Measurements from ENCODE around the gene MRGPRX2.

MRGPRX2 gene

GRCh38 chr11:19073454-19074415, 13.2 kb upstream of the MRGPRX2 start:
- no peak for DNase-seq

DNA sequence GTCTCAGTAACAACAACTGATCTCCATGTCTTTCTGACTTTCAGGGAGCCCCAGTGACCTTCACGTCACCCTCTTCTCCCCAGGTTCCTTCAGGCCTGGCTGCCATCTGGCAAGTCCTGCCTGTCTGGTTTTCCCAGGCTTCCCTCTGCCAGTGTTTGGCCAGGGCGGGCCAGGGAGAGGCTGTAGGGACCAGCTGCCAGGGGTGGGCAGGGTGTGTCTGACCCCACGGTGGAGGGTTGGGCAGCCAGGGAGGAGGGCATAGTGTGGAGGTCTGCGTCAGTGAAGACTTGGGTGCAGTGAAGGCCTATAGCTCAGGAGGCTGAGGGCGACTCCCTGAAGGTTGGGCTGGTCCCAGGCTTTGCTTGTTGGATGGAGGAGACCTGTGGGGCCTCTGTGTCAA, 11.9 kb upstream of the MRGPRX2 start:
- no peak for DNase-seq

DNA sequence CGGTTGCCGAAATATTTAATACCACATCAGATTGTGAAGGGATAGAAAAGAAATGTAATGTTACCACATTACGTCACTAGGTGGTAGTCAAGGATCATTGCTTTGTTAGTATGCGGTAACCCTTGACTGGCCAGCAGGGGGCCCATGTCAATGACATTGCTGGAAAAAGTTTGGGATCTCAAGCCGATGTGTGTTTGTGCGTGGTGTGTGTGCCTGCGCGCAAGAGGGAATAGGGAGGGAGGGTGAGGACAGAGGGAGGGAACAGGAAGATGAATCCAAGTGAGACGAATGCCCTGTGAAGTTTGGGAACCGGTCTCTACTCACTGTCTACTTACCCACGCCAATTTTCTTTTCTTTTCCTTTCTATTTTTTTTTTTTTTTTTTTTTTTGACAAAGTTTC, 10.7 kb upstream of the MRGPRX2 start:
- DNase-seq, result peak; percentile 28

DNA sequence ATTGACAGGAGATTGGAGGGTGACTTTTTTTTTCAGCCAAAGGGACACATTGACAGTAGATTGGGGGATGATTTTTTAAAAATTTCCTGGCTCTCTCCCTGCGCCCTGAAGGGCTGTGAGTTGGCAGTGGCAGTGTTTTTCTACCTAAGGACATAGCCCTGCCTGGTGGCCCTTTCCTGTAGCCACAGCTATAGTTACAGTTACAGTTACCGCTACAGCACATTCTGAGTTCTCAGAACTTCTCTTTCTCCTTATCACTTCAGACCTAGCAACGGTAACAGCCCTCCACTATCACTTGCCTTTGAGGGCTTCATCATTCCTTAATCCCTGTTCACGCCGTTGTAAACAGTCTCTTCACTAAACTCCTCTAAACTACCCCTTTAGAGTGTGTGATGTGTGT, 684 bp downstream of the MRGPRX2 start:
- no peak for DNase-seq

- DNase-seq, result no peak
Measured at GRCh38 chr11:19055905-19056304, 4.6 kb downstream of the MRGPRX2 start.

GRCh38 chr11:19055016-19055415, 5.5 kb downstream of the MRGPRX2 start:
- no peak for DNase-seq

DNA sequence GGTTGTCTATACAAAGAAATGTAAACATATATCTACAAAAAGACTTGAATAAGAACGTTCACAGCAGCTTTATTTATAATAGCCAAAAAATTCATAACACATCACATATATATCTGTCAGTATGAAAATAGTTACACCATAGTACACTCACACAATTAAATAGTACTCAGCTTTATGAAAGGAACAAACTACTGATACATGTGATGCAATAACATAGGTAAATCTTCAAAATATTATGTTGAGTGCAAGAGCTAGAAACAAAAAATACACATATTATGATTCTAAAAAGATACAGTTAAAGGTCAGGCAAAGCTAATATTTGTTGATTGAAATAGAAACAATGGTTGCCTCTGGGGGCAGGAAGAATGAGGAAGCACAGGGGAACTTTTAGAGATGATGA, 6.6 kb downstream of the MRGPRX2 start:
- DNase-seq, result no peak

DNA sequence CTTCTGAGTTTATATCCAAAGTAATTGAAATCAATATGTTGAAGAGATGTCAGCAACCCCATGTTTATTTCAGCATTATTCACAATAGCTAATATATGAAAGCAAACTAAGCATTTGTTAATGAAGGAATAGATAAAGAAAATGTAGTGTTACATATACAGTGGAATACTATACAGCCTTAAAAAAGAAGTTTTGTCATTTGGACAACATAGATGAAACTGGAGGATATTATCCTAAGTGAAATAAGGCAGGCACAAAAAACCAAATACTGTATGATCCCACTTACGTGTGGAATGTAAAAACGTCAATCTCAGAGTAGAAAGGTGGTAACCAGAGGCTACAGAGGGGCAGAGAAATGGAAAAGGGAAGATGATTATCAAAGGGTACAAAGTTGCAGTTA, 10.2 kb downstream of the MRGPRX2 start:
- DNase-seq, result no peak

- DNase-seq, result no peak
Measured at GRCh38 chr11:19049351-19049750, 11.2 kb downstream of the MRGPRX2 start.

- DNase-seq, result no peak
Measured at GRCh38 chr11:19040051-19040450, 20.5 kb downstream of the MRGPRX2 start.

DNA sequence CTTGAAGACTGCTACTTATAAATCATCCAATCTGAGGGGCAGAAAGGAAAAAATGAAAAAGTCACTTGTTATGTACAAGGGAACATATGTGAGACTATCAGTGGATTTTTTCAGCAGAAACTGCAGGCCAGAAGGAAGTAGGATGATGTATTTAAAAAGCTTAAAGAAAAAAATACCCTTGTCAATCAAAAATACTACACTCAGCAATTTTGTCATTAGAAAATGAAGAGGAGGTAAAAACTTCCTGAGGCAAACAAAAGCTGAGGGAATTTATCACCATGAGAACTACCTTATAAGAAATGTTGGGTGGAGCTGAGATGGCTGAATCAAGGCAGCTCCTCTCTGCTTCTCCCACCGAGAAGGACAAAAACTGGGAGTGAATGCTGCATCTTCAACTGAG, 21.1 kb downstream of the MRGPRX2 start:
- DNase-seq, result no peak

DNA sequence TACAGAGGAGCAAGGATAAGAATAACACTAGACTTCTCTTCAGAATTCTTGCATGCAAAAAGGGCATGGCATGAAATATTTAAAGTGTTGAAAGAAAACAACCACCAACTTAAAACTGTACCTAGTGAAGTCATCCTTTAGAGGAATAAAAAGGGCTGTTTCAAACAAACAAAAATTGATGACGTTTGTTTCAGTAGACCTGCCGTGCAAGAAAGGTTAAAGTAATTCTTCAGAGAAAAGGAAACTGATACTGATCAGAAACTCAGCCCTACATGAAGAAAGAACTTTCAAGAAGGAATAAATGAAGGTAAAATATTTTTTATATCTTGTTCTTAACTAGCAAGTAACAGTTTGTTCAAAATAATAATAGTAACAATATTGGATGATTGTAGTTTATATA, 27.5 kb downstream of the MRGPRX2 start:
- DNase-seq, result no peak

DNA sequence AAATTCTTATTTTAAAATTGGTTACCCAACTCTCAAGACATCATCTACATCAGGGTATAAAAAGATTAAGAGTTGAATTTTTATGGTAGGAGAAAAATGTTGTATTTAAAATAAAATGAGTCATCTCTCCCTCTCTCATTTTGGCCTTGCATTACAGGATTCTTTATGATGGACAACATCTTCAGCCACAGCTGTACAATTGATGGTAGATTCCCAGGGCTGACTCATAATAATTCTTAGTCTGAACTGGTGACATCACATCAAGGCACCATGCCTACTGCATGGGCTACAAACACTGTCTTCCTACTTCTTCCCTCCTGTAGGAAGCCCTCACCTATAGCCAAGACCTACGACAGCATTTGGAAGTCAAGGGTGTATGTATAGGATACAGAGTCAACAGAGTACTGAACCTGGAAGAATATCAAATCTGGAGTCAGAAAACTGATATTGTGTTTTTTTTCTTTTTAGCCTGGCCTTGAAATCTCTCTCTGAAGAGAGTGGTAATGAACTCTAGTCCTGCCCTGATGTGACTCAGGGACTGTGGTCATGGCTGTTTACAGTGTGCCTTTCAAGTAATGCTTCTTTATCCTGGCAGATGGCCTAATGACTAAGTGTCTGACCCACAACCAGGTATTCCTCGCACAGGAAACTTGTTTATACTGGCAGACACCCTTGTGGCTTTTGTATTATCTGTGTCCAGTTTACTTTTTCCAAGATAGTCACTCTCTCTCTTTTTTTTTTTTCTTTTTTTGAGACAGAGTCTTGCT, 32.5 kb downstream of the MRGPRX2 start:
- no peak for DNase-seq

DNA sequence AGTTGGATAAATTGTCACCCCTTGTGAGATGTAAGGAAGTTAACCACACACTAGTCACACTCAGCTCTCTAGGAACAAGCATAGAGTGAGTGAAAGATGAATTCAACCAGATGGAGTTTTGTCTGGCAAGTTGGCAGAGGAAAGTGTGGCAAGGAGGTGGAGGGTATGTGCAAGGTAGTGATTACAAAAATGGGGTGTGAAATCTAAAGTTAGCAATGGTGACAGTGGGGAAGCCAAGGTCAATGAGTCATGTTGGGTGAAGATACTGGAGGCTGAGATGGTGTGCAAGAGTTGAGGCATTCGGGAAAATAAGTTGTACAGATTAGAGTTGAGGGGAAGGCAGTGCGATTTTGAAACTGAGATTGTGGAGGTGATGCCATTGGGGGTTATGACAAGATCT, 33.7 kb downstream of the MRGPRX2 start:
- no peak for DNase-seq

DNA sequence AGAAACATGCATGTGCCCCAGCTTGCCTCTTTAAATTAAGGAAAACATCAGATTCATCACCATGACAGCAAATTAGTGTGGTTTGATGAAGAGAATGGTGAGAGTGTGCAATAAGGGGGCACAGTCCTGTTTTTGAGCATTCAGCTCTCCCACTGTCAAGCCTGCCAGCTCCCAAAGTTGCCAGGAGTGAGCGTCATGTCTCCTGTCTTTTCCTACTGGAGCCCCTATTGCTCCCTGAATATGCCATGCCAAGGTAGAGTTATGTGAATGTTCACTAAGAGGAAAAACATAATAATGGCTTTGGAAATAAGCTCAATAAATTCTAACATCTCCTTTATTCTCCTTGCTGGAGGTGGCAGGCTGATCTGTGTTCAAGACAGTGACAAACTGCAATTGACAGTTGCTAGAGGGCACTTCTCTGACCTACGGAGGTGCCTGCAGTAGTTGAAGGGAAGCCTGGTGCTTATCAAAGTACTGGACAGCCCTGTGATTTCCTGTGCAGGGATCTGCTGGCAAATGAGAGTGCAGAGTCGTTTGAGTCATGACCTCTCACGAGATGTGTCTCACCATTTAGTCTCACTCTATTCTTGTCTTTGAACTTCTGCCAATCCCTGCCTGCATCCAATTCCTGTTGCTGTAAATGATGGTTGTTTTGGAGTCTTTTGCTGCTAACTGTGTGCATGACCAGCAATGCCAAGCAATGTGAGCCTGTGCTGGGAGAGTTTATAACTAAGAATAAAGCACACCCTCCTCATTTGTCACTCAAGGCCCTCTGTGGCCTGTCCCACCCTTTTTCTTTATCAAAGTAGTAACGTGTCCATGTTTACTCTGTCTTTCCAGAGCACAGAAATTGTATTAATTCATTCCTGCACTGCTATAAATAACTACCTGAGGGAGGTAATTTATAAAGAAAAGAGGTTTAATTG, 34.8 kb downstream of the MRGPRX2 start:
- DNase-seq, result no peak

DNA sequence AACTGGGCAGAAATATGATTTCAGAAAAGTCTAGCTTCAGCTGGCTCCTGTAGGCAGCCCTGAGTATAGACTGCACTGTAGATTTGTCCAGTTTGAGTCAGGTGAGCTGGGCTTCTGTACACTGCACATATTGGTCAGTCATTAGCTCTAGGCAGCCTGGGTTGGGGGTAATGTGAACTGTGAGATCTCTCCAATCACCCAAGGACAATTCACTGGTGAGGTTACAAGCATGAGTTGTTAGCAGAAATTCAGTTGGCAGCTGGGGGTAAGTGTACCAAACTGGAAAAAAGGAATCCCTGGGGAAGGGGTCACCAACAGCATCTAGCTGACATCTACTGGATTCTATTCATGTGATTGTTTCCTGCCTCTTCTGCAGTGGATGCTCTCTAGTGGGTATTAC, 39.7 kb downstream of the MRGPRX2 start:
- DNase-seq, result no peak

- DNase-seq, result no peak
Measured at GRCh38 chr11:19018901-19019300, 41.6 kb downstream of the MRGPRX2 start.

DNA sequence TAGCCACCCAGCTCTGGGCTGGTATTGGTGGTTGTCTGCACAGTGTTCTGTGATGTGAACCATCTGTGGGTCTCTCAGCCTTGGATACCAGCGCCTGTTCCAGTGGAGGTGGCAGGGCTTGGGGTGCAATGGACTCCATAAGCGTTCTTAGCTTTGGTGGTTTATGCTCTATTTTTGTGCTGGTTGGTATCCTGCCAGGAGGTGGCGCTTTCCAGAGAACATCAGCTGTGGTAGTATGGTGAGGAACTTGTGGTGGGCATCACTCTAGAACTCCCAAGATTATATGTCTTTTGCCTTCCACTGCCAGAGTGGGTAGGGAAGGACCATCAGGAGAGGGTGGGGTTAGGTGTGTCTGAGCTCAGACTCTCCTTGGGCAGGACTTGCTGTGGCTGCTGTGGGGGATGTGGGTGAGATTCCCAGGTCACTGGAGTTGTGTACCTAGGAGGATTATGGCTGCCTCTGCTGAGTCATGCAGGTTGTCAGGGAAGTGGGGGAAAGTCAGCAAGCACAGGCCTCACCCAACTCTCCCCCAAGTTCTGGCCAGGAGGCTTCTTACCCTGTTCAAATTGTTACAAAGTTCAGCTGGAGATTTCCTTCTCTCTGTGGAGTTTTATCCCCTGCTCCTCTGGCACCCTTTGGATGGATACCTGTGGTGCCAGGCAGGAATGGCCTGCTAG, 47.2 kb downstream of the MRGPRX2 start:
- no peak for DNase-seq

DNA sequence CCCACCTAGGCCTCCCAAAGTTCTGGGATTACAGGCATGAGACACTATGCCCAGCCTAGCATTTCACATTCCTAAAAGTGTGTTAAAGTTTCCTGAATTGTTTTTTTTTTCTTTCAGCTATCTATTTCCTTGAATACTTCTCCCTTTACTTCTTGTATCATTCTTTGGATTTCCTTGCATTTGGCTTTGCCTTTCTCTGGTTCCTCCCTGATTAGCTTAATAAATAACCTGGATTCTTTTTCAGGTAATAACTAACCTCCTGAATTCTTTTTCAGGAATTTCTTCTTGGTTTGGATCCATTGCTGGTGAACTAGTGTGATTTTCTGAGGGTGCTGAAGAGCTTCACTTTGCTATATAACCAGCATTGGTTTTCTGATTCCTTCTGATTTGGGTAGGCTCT, 47.9 kb downstream of the MRGPRX2 start:
- no peak for DNase-seq

All from activated CD4-positive, alpha-beta T cell treated with anti-CD3 and anti-CD28 coated beads for 1 hour (primary cell).